ENCODE measurements around the gene CHFR.
"Not testable (repeated sequence)": the region's sequence is repeated elsewhere in the genome, so short reads cannot be mapped to it uniquely, and the experiment has no call there.

Gene CHFR, protein sequence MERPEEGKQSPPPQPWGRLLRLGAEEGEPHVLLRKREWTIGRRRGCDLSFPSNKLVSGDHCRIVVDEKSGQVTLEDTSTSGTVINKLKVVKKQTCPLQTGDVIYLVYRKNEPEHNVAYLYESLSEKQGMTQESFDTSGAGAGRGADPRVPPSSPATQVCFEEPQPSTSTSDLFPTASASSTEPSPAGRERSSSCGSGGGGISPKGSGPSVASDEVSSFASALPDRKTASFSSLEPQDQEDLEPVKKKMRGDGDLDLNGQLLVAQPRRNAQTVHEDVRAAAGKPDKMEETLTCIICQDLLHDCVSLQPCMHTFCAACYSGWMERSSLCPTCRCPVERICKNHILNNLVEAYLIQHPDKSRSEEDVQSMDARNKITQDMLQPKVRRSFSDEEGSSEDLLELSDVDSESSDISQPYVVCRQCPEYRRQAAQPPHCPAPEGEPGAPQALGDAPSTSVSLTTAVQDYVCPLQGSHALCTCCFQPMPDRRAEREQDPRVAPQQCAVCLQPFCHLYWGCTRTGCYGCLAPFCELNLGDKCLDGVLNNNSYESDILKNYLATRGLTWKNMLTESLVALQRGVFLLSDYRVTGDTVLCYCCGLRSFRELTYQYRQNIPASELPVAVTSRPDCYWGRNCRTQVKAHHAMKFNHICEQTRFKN

GRCh38 chr12:132887513-132888351 lies at the start of gene CHFR:
Gene CHFR (minus strand): TSS chr12:132887605. CDS start chr12:132887328, 277 bp downstream.
- DNase-seq (ENCODE audit: low spot score) = peak; percentile 99

DNA sequence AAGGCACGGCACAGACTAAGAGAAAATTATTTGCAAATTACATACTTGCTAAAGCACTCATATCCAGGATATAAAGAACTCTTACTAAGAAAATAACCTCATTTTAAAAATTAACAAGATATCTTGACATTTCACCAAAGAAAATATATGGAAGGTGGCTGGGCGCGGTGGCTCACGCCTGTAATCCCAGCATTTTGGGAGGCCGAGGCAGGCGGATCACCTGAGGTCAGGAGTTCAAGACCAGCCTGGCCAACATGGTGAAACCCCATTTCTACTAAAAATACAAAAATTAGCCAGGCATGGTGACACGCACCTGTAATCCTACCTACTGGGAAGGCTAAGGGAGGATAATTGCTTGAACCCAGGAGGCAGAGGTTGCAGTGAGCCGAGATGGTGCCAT lies 49.5 kb upstream of the CHFR start:
- DNase-seq (ENCODE audit: low spot score) = not testable (repeated sequence)

GRCh38 chr12:132936163-132936562 lies 48.8 kb upstream of the CHFR start:
- no peak for DNase-seq (ENCODE audit: low spot score)

DNA sequence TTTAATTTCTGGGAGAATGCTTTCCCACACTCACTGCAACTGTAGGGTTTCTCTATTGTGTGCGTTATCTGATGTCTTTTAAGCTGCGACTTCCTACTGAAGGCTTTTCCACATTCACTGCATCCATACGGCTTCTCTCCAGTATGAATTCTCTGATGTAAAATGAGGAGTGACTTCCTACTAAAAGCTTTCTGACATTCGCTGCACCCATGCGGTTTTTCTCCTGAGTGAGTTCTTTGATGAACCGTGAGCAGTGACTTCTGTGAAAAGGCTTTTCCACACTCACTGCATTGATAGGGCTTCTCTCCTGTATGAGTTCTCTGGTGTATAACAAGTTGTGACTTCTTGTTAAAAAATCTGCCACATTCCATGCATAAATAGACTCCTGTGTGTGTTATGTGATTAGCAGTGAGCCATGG lies 39.0 kb upstream of the CHFR start:
- no peak for DNase-seq (ENCODE audit: low spot score)

- no peak for DNase-seq (ENCODE audit: low spot score)
Measured at GRCh38 chr12:132925597-132926414, 38.4 kb upstream of the CHFR start.

DNA sequence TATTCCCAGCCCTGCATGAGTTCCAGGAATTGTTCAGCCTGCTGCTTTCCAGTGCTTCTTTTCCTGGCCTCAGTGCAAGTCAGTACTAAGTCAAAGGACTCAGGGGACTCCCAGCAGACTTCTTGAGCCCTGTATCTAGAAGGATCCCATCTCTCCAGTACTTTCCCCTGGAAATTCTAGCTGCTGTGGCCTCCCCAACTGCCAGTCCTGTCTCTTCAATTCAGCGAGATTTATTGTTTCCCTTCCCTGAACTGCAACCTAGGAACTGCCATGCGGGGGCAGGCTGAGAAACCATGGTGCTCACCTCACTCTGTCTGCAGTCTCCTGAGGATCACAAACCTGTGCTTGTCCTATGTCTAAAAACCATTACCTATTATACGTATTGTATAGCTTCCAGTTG lies 37.0 kb upstream of the CHFR start:
- DNase-seq (ENCODE audit: low spot score) = no peak

DNA sequence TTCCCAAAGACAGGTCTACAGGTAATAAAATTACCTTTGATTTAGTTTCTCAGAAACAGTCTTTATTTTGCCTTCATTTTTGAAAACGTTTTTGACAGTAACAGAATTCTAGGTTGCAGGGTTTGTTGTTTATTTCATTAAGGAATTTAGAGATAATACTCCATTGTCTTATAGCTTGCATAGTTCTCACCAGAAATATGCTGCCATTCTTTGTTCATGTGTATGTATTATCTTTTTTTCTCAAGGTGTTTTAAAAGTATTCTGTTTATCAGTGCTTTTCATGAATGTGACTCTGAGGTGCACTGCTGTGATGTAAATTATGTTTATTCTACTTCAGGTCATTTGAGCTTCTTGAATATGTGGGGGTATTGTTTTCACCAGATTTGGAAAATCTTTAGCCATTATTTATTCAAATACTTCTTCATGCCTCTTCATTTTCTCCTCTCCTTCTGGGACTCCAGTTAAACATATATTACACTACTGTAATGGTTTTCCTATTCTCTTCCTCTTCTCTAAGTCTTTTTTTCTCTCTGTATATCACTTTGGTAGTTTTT lies 36.0 kb upstream of the CHFR start:
- no peak for DNase-seq (ENCODE audit: low spot score)

DNA sequence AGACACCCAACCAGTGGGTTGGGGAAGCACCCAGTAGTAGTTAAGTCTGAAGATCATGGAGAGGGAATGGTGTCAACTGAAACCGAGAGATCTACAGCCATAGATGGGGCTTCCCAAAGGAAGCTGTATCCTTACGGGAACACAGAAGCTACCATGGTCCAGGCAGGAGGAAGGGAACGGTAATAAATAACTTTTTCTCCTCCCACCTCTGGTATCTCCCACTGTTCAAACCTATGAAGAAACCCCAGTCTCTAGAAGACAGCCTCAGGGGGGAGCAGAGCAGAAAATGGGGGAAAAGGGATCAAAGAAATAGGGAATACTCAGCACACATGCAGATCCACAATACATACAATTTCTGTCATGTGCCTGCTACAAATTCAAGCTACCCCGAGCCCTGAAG lies 35.3 kb upstream of the CHFR start:
- DNase-seq (ENCODE audit: low spot score) = no peak

- DNase-seq (ENCODE audit: low spot score) = no peak
Measured at GRCh38 chr12:132921685-132922084, 34.3 kb upstream of the CHFR start.

DNA sequence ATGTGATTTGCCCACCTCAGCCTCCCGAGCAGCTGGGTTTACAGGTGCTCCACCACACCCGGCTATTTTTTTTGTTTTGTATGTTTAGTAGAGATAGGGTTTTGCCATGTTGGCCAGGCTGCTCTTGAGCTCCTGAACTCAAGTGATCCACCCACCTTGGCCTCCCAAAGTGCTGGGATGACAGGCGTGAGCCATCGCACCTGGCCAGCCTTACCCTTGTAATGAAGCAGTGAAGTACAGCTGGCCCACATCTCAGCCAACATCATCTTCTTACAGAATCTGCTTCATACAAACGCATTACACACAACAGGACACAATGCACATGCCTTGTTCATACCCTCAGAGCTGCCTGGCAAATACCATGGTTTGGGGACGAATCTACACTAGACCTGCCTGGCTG lies 31.3 kb upstream of the CHFR start:
- no peak for DNase-seq (ENCODE audit: low spot score)

- no peak for DNase-seq (ENCODE audit: low spot score)
Measured at GRCh38 chr12:132909030-132909368, 21.6 kb upstream of the CHFR start.

GRCh38 chr12:132908145-132909029 lies 21.0 kb upstream of the CHFR start:
- peak; percentile 100 for DNase-seq (ENCODE audit: low spot score)

- not testable (repeated sequence) for DNase-seq (ENCODE audit: low spot score)
Measured at GRCh38 chr12:132907789-132908144, 20.4 kb upstream of the CHFR start.

- DNase-seq (ENCODE audit: low spot score) = peak; percentile 34
Measured at GRCh38 chr12:132907216-132907615, 19.8 kb upstream of the CHFR start.

- peak; percentile 91 for DNase-seq (ENCODE audit: low spot score)
Measured at GRCh38 chr12:132904718-132905328, 17.4 kb upstream of the CHFR start.

- DNase-seq (ENCODE audit: low spot score) = no peak
Measured at GRCh38 chr12:132899033-132899432, 11.6 kb upstream of the CHFR start.

GRCh38 chr12:132888852-132889251 lies 1.4 kb upstream of the CHFR start:
- DNase-seq (ENCODE audit: low spot score) = no peak

GRCh38 chr12:132886529-132887477 lies 602 bp downstream of the CHFR start:
- no peak for DNase-seq (ENCODE audit: low spot score)

- DNase-seq (ENCODE audit: low spot score) = no peak
Measured at GRCh38 chr12:132881818-132882217, 5.6 kb downstream of the CHFR start.

Measured in ecto neural progenitor cell (in vitro differentiated cells).